SK-N-SH (cell line): ENCODE results near the gene CEP131. TPM values are rescaled to one million over a fixed set of nuclear protein-coding genes. Genes with fewer than 3 reads are reported as not detected.
"Not testable (repeated sequence)": the region's sequence is repeated elsewhere in the genome, so short reads cannot be mapped to it uniquely, and the experiment has no call there.

Source experiments
- CTCF ChIA-PET: fragments of 300-600, 350-600 bp; formaldehyde crosslinking; extraction: SDS; loops from one replicate; lab custom pipeline; 2021; lab: Yijun Ruan, JAX
- POLR2A ChIA-PET: fragments of 350-600 bp; sonication (Branson Sonifier 250); formaldehyde crosslinking; extraction: SDS; loops from one replicate; lab custom pipeline; 2020; ENCODE audit warnings: antibody characterized with exemption, inconsistent platforms; lab: Yijun Ruan, JAX
- DNase-seq: peaks from one replicate; pipeline ENCODE4 v3.0.0; 2012
- H2AFZ ChIP-seq: fragments of 200-600 bp; sonication (generic); 2 replicates; pipeline ENCODE4 v1.8.1; 2016; ENCODE audit warnings: antibody characterized with exemption, mild to moderate bottlenecking, low read depth
- H3F3A ChIP-seq: fragments of 200-600 bp; sonication (generic); replicated peaks from 2 replicates; pipeline ENCODE3; 2016; ENCODE audit warnings: antibody characterized with exemption, mild to moderate bottlenecking; ENCODE audit not compliant: insufficient read depth
- H3K27ac ChIP-seq, 2 experiments: fragments of 200-500 bp in 1 of 2; fragments of 200-600 bp in 1 of 2; sonication (Bioruptor generic) in 1 of 2; sonication (generic), shearing (Covaris generic) in 1 of 2; 2 replicates each; pipeline versions ENCODE4 v1.5.1 to v1.6.1; 2014 to 2016; ENCODE audit warnings: low read depth in 2 of 2, inconsistent platforms in 1 of 2, low read length in 1 of 2, mild to moderate bottlenecking in 1 of 2, mixed read lengths in 1 of 2
- H3K27me3 ChIP-seq: fragments of 200-600 bp; sonication (generic), shearing (Covaris generic); 2 replicates; pipeline ENCODE4 v1.6.1; 2016; ENCODE audit warnings: mixed run types; ENCODE audit not compliant: insufficient read depth
- H3K36me3 ChIP-seq, 2 experiments: fragments of 200-500 bp in 1 of 2; fragments of 200-600 bp in 1 of 2; sonication (Bioruptor generic) in 1 of 2; sonication (generic) in 1 of 2; replicated peaks in 1 of 2; 2 replicates each; pipeline versions ENCODE3 to v1.5.1; 2014 to 2016; ENCODE audit warnings: low read length in 1 of 2, mild to moderate bottlenecking in 1 of 2; ENCODE audit not compliant: insufficient read depth in 2 of 2, control insufficient read depth in 1 of 2
- H3K4me1 ChIP-seq, 2 experiments: fragments of 200-500 bp in 1 of 2; fragments of 200-600 bp in 1 of 2; sonication (Bioruptor generic) in 1 of 2; sonication (generic), shearing (Covaris generic) in 1 of 2; 2 replicates each; pipeline versions ENCODE4 v1.5.1 to v1.6.1; 2014 to 2016; ENCODE audit warnings: low read depth in 1 of 2, low read length in 1 of 2, mixed run types in 1 of 2; ENCODE audit not compliant: insufficient read depth in 2 of 2, control insufficient read depth in 1 of 2
- H3K4me2 ChIP-seq: fragments of 200-600 bp; sonication (generic), shearing (Covaris generic); 2 replicates; pipeline ENCODE4 v1.6.1; 2017; ENCODE audit warnings: mixed run types
- H3K4me3 ChIP-seq, 2 experiments: fragments of 200-500 bp in 1 of 2; fragments of 200-600 bp in 1 of 2; sonication (Bioruptor generic) in 1 of 2; sonication (generic), shearing (Covaris generic) in 1 of 2; 2 replicates each; pipeline versions ENCODE4 v1.5.1 to v1.8.1; 2014 to 2016; ENCODE audit warnings: low read depth in 2 of 2, inconsistent platforms in 1 of 2, low read length in 1 of 2, mild to moderate bottlenecking in 1 of 2, mixed read lengths in 1 of 2, moderate library complexity in 1 of 2
- H3K79me2 ChIP-seq: fragments of 200-600 bp; sonication (generic); 2 replicates; pipeline ENCODE4 v1.8.1; 2017; ENCODE audit warnings: mild to moderate bottlenecking; ENCODE audit not compliant: insufficient read depth
- H3K9ac ChIP-seq: fragments of 200-600 bp; sonication (generic); 2 replicates; pipeline ENCODE4 v1.6.1; 2017; ENCODE audit warnings: mixed run types
- H3K9me2 ChIP-seq: fragments of 200-600 bp; sonication (generic); 2 replicates; pipeline ENCODE4 v1.6.1; 2017; ENCODE audit warnings: mixed run types
- H3K9me3 ChIP-seq: fragments of 200-600 bp; sonication (generic); 2 replicates; pipeline ENCODE4 v1.6.1; 2017; ENCODE audit warnings: mixed run types, mild to moderate bottlenecking, moderate library complexity
- H4K20me1 ChIP-seq: fragments of 200-600 bp; sonication (generic); 2 replicates; pipeline ENCODE4 v1.6.1; 2017; ENCODE audit warnings: mild to moderate bottlenecking, mixed run types; ENCODE audit not compliant: insufficient read depth
- CHD2 ChIP-seq: fragments of 150-350 bp; IDR thresholded peaks from 2 replicates; pipeline ENCODE4 v1.6.1; 2018; ENCODE audit warnings: low read length; ENCODE audit not compliant: partially characterized antibody
- ELF1 ChIP-seq: IDR thresholded peaks from 2 replicates; pipeline ENCODE4 v1.4.0; 2012
- EP300 ChIP-seq, 2 experiments: IDR thresholded peaks; 2 replicates each; pipeline versions ENCODE4 v1.4.0 to v1.6.1; 2012; ENCODE audit warnings: borderline replicate concordance in 1 of 2, low read depth in 1 of 2, low read length in 1 of 2
- FOSL2 ChIP-seq: IDR thresholded peaks from 2 replicates; pipeline ENCODE4 v1.4.0; 2012; ENCODE audit warnings: low read depth, mild to moderate bottlenecking, moderate library complexity, borderline replicate concordance
- GABPA ChIP-seq: IDR thresholded peaks from 2 replicates; pipeline ENCODE4 v1.4.0; 2012; ENCODE audit warnings: low read depth, mild to moderate bottlenecking
- GATA2 ChIP-seq: sonication (generic); formaldehyde crosslinking; IDR thresholded peaks from 2 replicates; pipeline ENCODE4 v1.5.0; 2020; ENCODE audit warnings: mild to moderate bottlenecking, missing genetic modification reagents
- MXI1 ChIP-seq: IDR thresholded peaks from 2 replicates; pipeline ENCODE4 v1.6.1; 2012; ENCODE audit warnings: mild to moderate bottlenecking, low read depth, low read length, improper control_type of control experiment
- NFIC ChIP-seq: IDR thresholded peaks from 2 replicates; pipeline ENCODE4 v1.4.0; 2012; ENCODE audit warnings: borderline replicate concordance
- NRF1 ChIP-seq: IDR thresholded peaks from 2 replicates; pipeline ENCODE4 v1.6.1; 2012; ENCODE audit warnings: low read depth, mild to moderate bottlenecking, low read length
- PBX3 ChIP-seq: IDR thresholded peaks from 2 replicates; pipeline ENCODE4; 2012
- POLR2AphosphoS5 ChIP-seq: IDR thresholded peaks from 2 replicates; pipeline ENCODE4 v1.6.1; 2012; ENCODE audit warnings: low read depth, low read length
- RCOR1 ChIP-seq: fragments of 150-350 bp; IDR thresholded peaks from 2 replicates; pipeline ENCODE4 v1.6.1; 2017; ENCODE audit warnings: antibody characterized with exemption, low read length
- RFX5 ChIP-seq: IDR thresholded peaks from 2 replicates; pipeline ENCODE4 v1.6.1; 2012; ENCODE audit warnings: mild to moderate bottlenecking, improper control_type of control experiment, low read length
- SIN3A ChIP-seq: IDR thresholded peaks from 2 replicates; pipeline ENCODE4 v1.6.1; 2012; ENCODE audit warnings: low read depth, mild to moderate bottlenecking, low read length, moderate library complexity, borderline replicate concordance
- SMC3 ChIP-seq: IDR thresholded peaks from 2 replicates; pipeline ENCODE4 v1.6.1; 2012; ENCODE audit warnings: low read depth, low read length, improper control_type of control experiment
- TAF1 ChIP-seq: IDR thresholded peaks from 2 replicates; pipeline ENCODE4 v1.6.1; 2012; ENCODE audit warnings: low read depth, mild to moderate bottlenecking, low read length, moderate library complexity, borderline replicate concordance
- YY1 ChIP-seq: IDR thresholded peaks from 2 replicates; pipeline ENCODE4 v1.4.0; 2012; ENCODE audit warnings: low read depth, mild to moderate bottlenecking
- WGBS: methylation state at CpG from one replicate; pipeline ENCODE4 v1.1.6; 2017; ENCODE audit warnings: low lambda C conversion rate; 5-methylcytosine and 5-hydroxymethylcytosine counted together
- polyA plus RNA-seq, 3 experiments: library from polyadenylated mRNA; depleted of rRNA; stranded (reverse); fragments of >200 nt; gene quantifications; 2 replicates each; pipeline ENCODE4 v1.2.3, GENCODE V29; 2012
- TF ChIP-seq, protein P1 (sequence below): IDR thresholded peaks from 2 replicates; pipeline ENCODE4 v1.4.0; 2012; ENCODE audit warnings: low read depth, borderline replicate concordance
- TF ChIP-seq, protein P2 (sequence below): fragments of 150-350 bp; IDR thresholded peaks from 2 replicates; pipeline ENCODE4 v1.6.1; 2017; ENCODE audit warnings: antibody characterized with exemption, low read length, low read depth, borderline replicate concordance

CEP131 gene
- polyA plus RNA-seq, 1 of the 3 experiments (the other 2 are of a cell fraction): 34.8 TPM

- H3K4me1 ChIP-seq, POLR2A ChIA-PET, H3K9ac ChIP-seq, H3K4me2 ChIP-seq, DNase-seq, H3K79me2 ChIP-seq, H4K20me1 ChIP-seq, H3K4me3 ChIP-seq, H3K9me2 ChIP-seq, H2AFZ ChIP-seq, H3K36me3 ChIP-seq, H3F3A ChIP-seq, H3K9me3 ChIP-seq, H3K27ac ChIP-seq, H3K27me3 ChIP-seq: not testable (repeated sequence)
- WGBS: 63% methylated on average over 10 of the region's 10 CpGs
- CTCF ChIA-PET: interaction anchor here (1.5 to 8.8 kb wide), 4 partner anchors 8 to 93 kb away, joined by 5 to 147 read pairs (median 97); partner anchors contain the start of genes NDUFAF8 and TEPSIN
Observed at GRCh38 chr17:81146208-81146607, 76.6 kb downstream of the CEP131 start.

DNA sequence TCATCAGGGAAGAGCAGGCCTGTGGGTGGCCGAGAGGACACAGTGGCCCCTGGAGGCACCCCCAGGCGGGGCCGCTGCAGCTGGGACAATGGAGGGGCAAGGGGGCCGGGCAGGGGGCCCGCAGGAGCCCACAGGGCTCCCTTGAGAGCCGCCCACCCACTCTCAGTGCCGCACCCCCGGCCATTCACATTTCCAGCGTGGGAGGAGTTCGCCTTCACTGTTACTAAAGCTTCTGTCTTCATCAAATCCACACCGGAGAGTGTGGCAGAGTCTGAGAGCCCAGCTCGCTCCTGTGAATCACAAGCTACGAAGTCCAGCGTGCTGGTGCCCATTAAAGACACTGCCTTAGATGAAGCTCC, 78.4 kb downstream of the CEP131 start:
- WGBS: 81% methylated on average over 10 of the region's 14 CpGs
- Histone ChIP-seq H3K9me2 (no peaks in the 10 kb centered on the region), H3F3A (no peaks in the 10 kb centered on the region), H3K9ac (no peak overlapping the region), H3K36me3 (no peaks in the 10 kb centered on the region), H4K20me1 (no peaks in the 10 kb centered on the region), H3K27me3 (no peaks in the 10 kb centered on the region), H3K27ac (no peak overlapping the region), H3K4me2 (no peak overlapping the region), H3K9me3 (no peaks in the 10 kb centered on the region), H3K4me3 (no peak overlapping the region), H3K4me1 (peaks cover 0 to 3% of the 10 kb centered on the region in 2 experiments; a peak in 1 of 4 replicates), H2AFZ (no peak overlapping the region), H3K79me2 (no peaks in the 10 kb centered on the region)
- POLR2A ChIA-PET: no interaction called here
- CTCF ChIA-PET: interaction anchor here (0.8 to 8.8 kb wide), 11 partner anchors 9 to 339 kb away, joined by 3 to 147 read pairs (median 28); partner anchors contain the start of genes AATK, NDUFAF8, PVALEF and TEPSIN
- no peak for DNase-seq
- TF ChIP-seq PBX3: no peak
- TF ChIP-seq FOSL2: no peak
- no peak for TF ChIP-seq ELF1
- TF ChIP-seq, protein P1, sequence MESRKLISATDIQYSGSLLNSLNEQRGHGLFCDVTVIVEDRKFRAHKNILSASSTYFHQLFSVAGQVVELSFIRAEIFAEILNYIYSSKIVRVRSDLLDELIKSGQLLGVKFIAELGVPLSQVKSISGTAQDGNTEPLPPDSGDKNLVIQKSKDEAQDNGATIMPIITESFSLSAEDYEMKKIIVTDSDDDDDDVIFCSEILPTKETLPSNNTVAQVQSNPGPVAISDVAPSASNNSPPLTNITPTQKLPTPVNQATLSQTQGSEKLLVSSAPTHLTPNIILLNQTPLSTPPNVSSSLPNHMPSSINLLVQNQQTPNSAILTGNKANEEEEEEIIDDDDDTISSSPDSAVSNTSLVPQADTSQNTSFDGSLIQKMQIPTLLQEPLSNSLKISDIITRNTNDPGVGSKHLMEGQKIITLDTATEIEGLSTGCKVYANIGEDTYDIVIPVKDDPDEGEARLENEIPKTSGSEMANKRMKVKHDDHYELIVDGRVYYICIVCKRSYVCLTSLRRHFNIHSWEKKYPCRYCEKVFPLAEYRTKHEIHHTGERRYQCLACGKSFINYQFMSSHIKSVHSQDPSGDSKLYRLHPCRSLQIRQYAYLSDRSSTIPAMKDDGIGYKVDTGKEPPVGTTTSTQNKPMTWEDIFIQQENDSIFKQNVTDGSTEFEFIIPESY: no peak
- no peak for TF ChIP-seq GABPA
- TF ChIP-seq YY1: no peak
- no peak for TF ChIP-seq MXI1
- no peak for TF ChIP-seq NFIC
- no peak for TF ChIP-seq CHD2
- no peak for TF ChIP-seq NRF1
- TF ChIP-seq EP300 (IDR thresholded peaks at IDR 0.05; ENCODE audit: borderline replicate concordance in 1 of 2, low read depth in 1 of 2, low read length in 1 of 2): no peak
- TF ChIP-seq, protein P2, sequence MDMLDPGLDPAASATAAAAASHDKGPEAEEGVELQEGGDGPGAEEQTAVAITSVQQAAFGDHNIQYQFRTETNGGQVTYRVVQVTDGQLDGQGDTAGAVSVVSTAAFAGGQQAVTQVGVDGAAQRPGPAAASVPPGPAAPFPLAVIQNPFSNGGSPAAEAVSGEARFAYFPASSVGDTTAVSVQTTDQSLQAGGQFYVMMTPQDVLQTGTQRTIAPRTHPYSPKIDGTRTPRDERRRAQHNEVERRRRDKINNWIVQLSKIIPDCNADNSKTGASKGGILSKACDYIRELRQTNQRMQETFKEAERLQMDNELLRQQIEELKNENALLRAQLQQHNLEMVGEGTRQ: no peak
- no peak for TF ChIP-seq RCOR1
- TF ChIP-seq RFX5: no peak
- no peak for TF ChIP-seq SIN3A
- TF ChIP-seq TAF1: no peak
- TF ChIP-seq SMC3: no peak
- no peak for TF ChIP-seq GATA2 (CRISPR knock-in tag)
- TF ChIP-seq POLR2AphosphoS5: no peak
